Liver (tissue), 3 donors: ENCODE measurements around the gene LAMA2.

Experiments
- CTCF ChIP-seq: fragments of 150-350 bp; IDR thresholded peaks from 2 replicates; pipeline ENCODE4 v1.5.1; 2017; ENCODE audit warnings: improper control_type of control experiment, low read depth, low read length; ENCODE audit not compliant: missing input control
- EGR1 ChIP-seq, 2 donors: IDR thresholded peaks; 2 replicates each; pipeline ENCODE4 v1.6.1; 2016 to 2018; ENCODE audit warnings: antibody characterized with exemption in 2 of 2, low read depth in 2 of 2
- FOXA1 ChIP-seq: IDR thresholded peaks from 2 replicates; pipeline ENCODE4 v1.6.1; 2016; ENCODE audit warnings: antibody characterized with exemption
- GABPA ChIP-seq, 2 donors: IDR thresholded peaks in 1 of 2; conservative IDR thresholded peaks in 1 of 2; 2 replicates each; pipeline ENCODE4 v1.6.1; 2016; ENCODE audit warnings: antibody characterized with exemption in 2 of 2, mild to moderate bottlenecking in 1 of 2, moderate library complexity in 1 of 2
- HNF4G ChIP-seq: IDR thresholded peaks from 2 replicates; pipeline ENCODE4 v1.6.1; 2016; ENCODE audit warnings: antibody characterized with exemption
- JUND ChIP-seq, 2 donors: IDR thresholded peaks; 2 replicates each; pipeline ENCODE4 v1.6.1; 2016; ENCODE audit warnings: antibody characterized with exemption in 2 of 2
- MAX ChIP-seq: IDR thresholded peaks from 2 replicates; pipeline ENCODE4 v1.6.1; 2016; ENCODE audit warnings: antibody characterized with exemption
- NR2F2 ChIP-seq: IDR thresholded peaks from 2 replicates; pipeline ENCODE4 v1.6.1; 2016; ENCODE audit warnings: antibody characterized with exemption
- RAD21 ChIP-seq, 2 donors: IDR thresholded peaks; 2 replicates each; pipeline ENCODE4 v1.6.1; 2016; ENCODE audit warnings: antibody characterized with exemption in 2 of 2, mild to moderate bottlenecking in 2 of 2
- RXRA ChIP-seq, 2 donors: IDR thresholded peaks; 2 replicates each; pipeline ENCODE4 v1.6.1; 2017 to 2018; ENCODE audit warnings: antibody characterized with exemption in 2 of 2, mild to moderate bottlenecking in 1 of 2
- SP1 ChIP-seq: IDR thresholded peaks from 2 replicates; pipeline ENCODE4 v1.6.1; 2018; ENCODE audit warnings: antibody characterized with exemption, mild to moderate bottlenecking
- TAF1 ChIP-seq: conservative IDR thresholded peaks from 2 replicates; pipeline ENCODE4 v1.6.1; 2016; ENCODE audit warnings: antibody characterized with exemption, mild to moderate bottlenecking
- YY1 ChIP-seq: IDR thresholded peaks from 2 replicates; pipeline ENCODE4 v1.6.1; 2016; ENCODE audit warnings: antibody characterized with exemption, mild to moderate bottlenecking
- ZBTB33 ChIP-seq: IDR thresholded peaks from 2 replicates; pipeline ENCODE4 v1.6.1; 2016; ENCODE audit warnings: antibody characterized with exemption
- donor health status: healthy.
- donor health status: healthy.

GRCh38 chr6:128844598-128844997 lies 38.3 kb upstream of the LAMA2 start:
- TF ChIP-seq YY1 (no peak), JUND (IDR thresholded peaks at IDR 0.05) (no peak), CTCF (no peak), RAD21 (IDR thresholded peaks at IDR 0.05) (no peak), MAX (no peak), GABPA (IDR thresholded peaks at IDR 0.05 in 1 of 2, conservative IDR thresholded peaks at IDR 0.05 in 1 of 2) (no peak), SP1 (no peak), TAF1 (no peak), ZBTB33 (no peak), FOXA1 (no peak), RXRA (IDR thresholded peaks at IDR 0.05) (no peak), EGR1 (IDR thresholded peaks at IDR 0.05; ENCODE audit: low read depth in 2 of 2) (no peak), NR2F2 (no peak), HNF4G (no peak)
